Nephron (organoid): Measurements from ENCODE around the gene WNT3A.

Source experiments
- H3K27ac Mint-ChIP-seq, 3 experiments: 2 replicates each; pipeline ENCODE4 v1.8.0; 2020; ENCODE audit warnings: mixed read lengths in 3 of 3, mild to moderate bottlenecking in 2 of 3, moderate library complexity in 1 of 3
- H3K27me3 Mint-ChIP-seq: 2 replicates; pipeline ENCODE4 v1.8.0; 2021; ENCODE audit warnings: low read depth, mild to moderate bottlenecking, moderate library complexity, mixed read lengths
- H3K36me3 Mint-ChIP-seq: 2 replicates; pipeline ENCODE4 v1.8.0; 2020; ENCODE audit warnings: low read depth, mixed read lengths
- H3K4me1 Mint-ChIP-seq: 2 replicates; pipeline ENCODE4 v1.8.0; 2020; ENCODE audit warnings: mixed read lengths
- H3K4me3 Mint-ChIP-seq, 3 experiments: 2 replicates each; pipeline ENCODE4 v1.8.0; 2020; ENCODE audit warnings: mild to moderate bottlenecking in 3 of 3, mixed read lengths in 3 of 3, moderate library complexity in 2 of 3
- H3K9me3 Mint-ChIP-seq: 2 replicates; pipeline ENCODE4 v1.8.0; 2020; ENCODE audit warnings: mixed read lengths
- CTCF ChIP-seq, 3 experiments: fragments of 200-600 bp; sonication (generic); IDR thresholded peaks; one replicate each; pipeline ENCODE4 v1.5.0; 2021; ENCODE audit warnings: antibody characterized with exemption in 3 of 3; ENCODE audit not compliant: unreplicated experiment in 3 of 3

WNT3A gene

DNA sequence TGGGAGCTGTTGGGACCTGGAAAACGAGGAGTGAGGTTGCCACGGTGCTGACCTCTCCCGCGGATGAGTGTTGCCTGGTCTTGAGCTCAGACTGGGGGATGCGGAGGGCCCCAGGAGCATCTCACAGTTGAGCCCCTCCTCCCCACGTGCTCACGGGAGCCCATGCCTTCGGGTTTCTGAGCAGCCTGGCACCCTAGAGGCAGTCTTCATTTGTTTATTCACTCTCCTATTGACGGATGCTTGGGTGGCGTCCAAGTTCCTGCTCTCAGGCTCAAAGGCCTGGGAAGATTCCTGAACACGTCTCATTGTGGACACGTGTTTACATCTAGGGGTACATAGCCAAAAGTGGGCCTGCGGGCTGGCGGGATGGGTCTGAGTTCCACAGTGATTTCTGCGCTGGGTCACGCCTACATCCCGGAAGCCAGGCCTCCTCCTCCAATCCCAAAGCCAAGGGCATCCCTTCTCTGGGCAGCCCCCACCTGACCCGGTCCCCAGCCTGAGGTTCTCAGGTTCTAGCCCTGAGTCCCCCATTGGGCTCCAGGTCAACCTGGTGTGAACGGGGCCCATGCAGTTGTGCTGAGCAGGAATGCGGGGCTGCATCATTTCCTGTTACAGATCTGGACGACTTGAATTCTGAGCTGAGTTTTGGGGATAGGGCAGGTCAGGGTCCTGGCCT, 14.7 kb downstream of the WNT3A start:
- no peak overlapping the region for H3K27ac Mint-ChIP-seq
- peaks cover 8% of the 10 kb centered on the region for H3K27me3 Mint-ChIP-seq
- no peak overlapping the region for H3K4me3 Mint-ChIP-seq
- TF ChIP-seq CTCF (IDR thresholded peaks at IDR 0.05; ENCODE audit: unreplicated experiment in 3 of 3): no peak
- peaks cover 5% of the 10 kb centered on the region for H3K36me3 Mint-ChIP-seq
- peaks cover 8% of the 10 kb centered on the region for H3K9me3 Mint-ChIP-seq
- H3K4me1 Mint-ChIP-seq: no peaks in the 10 kb centered on the region

DNA sequence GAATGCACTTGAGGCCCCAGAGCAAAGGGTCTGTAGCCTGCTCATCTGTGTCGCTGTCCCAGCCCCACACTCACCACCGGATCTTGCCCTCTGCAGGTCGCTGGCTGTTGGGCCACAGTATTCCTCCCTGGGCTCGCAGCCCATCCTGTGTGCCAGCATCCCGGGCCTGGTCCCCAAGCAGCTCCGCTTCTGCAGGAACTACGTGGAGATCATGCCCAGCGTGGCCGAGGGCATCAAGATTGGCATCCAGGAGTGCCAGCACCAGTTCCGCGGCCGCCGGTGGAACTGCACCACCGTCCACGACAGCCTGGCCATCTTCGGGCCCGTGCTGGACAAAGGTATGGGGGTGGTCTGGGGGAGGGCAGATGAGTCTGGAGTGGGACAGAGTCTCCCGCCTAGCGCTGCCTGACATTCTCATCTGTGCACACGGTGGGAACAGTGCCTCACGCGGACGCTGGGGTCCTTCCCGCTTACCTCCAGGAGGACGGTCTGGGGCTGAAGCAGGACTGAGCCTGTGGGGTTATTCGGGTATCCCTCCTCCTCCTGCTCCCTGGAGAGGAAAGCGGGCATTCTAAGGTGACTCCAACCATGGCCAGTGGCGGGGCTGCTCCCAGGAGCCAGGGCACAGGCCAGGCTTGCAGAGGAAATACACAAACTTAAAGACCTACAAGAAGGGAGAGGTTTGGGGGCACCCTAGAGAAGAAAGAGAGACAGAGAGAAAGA, 15.9 kb downstream of the WNT3A start:
- Mint-ChIP-seq H3K4me3 (no peak overlapping the region), H3K27ac (no peak overlapping the region), H3K36me3 (peaks cover 5% of the 10 kb centered on the region), H3K27me3 (peaks cover 13% of the 10 kb centered on the region), H3K9me3 (peaks cover 9% of the 10 kb centered on the region), H3K4me1 (no peaks in the 10 kb centered on the region)
- no peak for TF ChIP-seq CTCF (IDR thresholded peaks at IDR 0.05; ENCODE audit: unreplicated experiment in 3 of 3)

DNA sequence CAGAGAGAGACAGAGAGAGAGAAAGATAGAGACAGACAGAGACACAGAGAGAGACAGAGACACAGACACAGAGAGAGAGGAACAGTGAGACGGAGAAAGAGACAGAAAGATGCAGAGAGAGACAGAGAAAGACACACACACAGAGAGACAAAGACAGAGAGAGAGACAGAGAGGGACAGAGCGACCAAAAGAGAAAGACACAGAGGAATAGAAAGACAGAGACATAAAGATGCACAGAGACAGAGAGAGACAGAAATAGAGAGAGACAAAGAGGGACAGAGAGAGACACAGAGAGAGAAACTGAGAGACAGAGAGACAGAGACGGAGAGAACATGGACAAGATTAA, 16.5 kb downstream of the WNT3A start:
- peaks cover 13% of the 10 kb centered on the region for H3K27me3 Mint-ChIP-seq
- H3K9me3 Mint-ChIP-seq: peaks cover 9% of the 10 kb centered on the region
- no peak for TF ChIP-seq CTCF (IDR thresholded peaks at IDR 0.05; ENCODE audit: unreplicated experiment in 3 of 3)
- H3K4me3 Mint-ChIP-seq: no peak overlapping the region
- H3K36me3 Mint-ChIP-seq: peaks cover 5% of the 10 kb centered on the region
- no peak overlapping the region for H3K27ac Mint-ChIP-seq
- no peaks in the 10 kb centered on the region for H3K4me1 Mint-ChIP-seq

- peaks cover 16% of the 10 kb centered on the region for H3K27me3 Mint-ChIP-seq
- no peak for TF ChIP-seq CTCF (IDR thresholded peaks at IDR 0.05; ENCODE audit: unreplicated experiment in 3 of 3)
- H3K9me3 Mint-ChIP-seq: peaks cover 20% of the 10 kb centered on the region
- no peak overlapping the region for H3K4me3 Mint-ChIP-seq
- no peak overlapping the region for H3K27ac Mint-ChIP-seq
- H3K36me3 Mint-ChIP-seq: no peaks in the 10 kb centered on the region
- no peaks in the 10 kb centered on the region for H3K4me1 Mint-ChIP-seq
These were observed 22.5 kb downstream of the WNT3A start for GRCh38 chr1:228029281-228029680.

DNA sequence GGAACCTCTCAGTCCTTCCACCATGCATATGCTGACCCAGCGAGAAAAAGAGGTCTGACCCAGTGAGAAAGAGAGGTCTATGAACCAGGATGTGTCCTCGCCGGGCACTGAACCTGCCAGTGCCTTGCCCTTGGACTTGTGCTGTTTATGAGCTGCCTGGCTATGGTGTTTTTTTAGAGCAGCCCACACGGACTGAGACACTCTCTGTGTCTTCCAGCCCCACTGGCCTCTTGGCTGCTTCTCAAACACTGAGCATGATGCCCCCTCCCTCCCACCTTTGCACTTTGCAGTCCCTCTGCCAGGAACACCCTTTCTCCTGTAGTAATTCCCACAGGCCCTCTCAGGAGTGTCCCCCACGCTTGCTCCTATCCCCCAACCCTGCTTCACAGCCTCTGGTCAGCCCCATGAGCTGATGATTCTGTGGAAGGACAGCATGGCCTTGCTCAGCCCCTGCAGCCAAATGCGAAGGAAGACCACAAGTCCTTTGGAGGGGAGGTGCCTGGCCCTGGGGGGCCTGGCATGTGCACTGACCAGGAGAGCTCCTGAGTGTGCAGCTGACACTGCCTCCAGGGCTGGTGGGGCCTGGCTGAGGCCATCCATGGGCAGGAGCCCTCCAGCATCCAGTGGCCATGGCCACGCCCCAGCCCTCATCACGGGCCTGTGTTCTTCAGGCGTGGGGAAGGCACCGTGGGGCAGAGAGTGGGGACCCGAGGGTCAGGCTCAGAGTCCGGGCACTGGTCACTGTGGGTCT, 23.8 kb downstream of the WNT3A start:
- Mint-ChIP-seq H3K27ac (no peak overlapping the region), H3K27me3 (peaks cover 22% of the 10 kb centered on the region), H3K36me3 (no peaks in the 10 kb centered on the region), H3K9me3 (peaks cover 19% of the 10 kb centered on the region), H3K4me3 (no peak overlapping the region), H3K4me1 (no peaks in the 10 kb centered on the region)
- TF ChIP-seq CTCF (IDR thresholded peaks at IDR 0.05; ENCODE audit: unreplicated experiment in 3 of 3): no peak
